Muscle of leg (tissue), 11 donors: ENCODE results near the gene RBM3. TPM values are rescaled to one million over a fixed set of nuclear protein-coding genes. Genes with fewer than 3 reads are reported as not detected.
"Not testable (repeated sequence)": the region's sequence is repeated elsewhere in the genome, so short reads cannot be mapped to it uniquely, and the experiment has no call there.

Experiments
- DNase-seq: peaks from one replicate; pipeline ENCODE4 v3.0.0; 2013
- H3K27ac ChIP-seq: one replicate; pipeline ENCODE4 v1.5.1; 2013; ENCODE audit warnings: mild to moderate bottlenecking, low read length, control low read depth
- H3K27me3 ChIP-seq: one replicate; pipeline ENCODE4 v1.6.1; 2013; ENCODE audit warnings: low read length; ENCODE audit not compliant: control insufficient read depth, insufficient read depth
- H3K36me3 ChIP-seq: one replicate; pipeline ENCODE4 v1.6.1; 2013; ENCODE audit warnings: low read length; ENCODE audit not compliant: control insufficient read depth, insufficient read depth
- H3K4me1 ChIP-seq: one replicate; pipeline ENCODE4 v1.6.1; 2013; ENCODE audit warnings: low read length; ENCODE audit not compliant: control insufficient read depth, insufficient read depth
- H3K4me3 ChIP-seq: one replicate; pipeline ENCODE4 v1.5.1; 2013; ENCODE audit warnings: low read length, control low read depth
- H3K9me3 ChIP-seq: replicated peaks from 2 replicates; pipeline ENCODE4 v1.6.1; 2013; ENCODE audit warnings: low read depth, low read length; ENCODE audit not compliant: control insufficient read depth
- WGBS: methylation state at CpG from one replicate; pipeline ENCODE4 v1.1.5; 2013; ENCODE audit warnings: missing lambda C conversion rate; ENCODE audit not compliant: insufficient coverage; 5-methylcytosine and 5-hydroxymethylcytosine counted together
- polyA plus RNA-seq, 8 donors: library from polyadenylated mRNA; unstranded; fragments of 120-200 nt; gene quantifications; one replicate each; pipeline versions ENCODE4 v1.2.1 to v1.2.3, GENCODE V29; 2013; ENCODE audit warnings: inconsistent platforms in 1 of 8, low replicate concordance in 1 of 8; ENCODE audit not compliant: insufficient read length in 8 of 8, insufficient read depth in 1 of 8
- total RNA-seq: library from RNA; stranded (reverse); fragments of 120-200 nt; gene quantifications from one replicate; pipeline ENCODE4 v1.2.4, GENCODE V29; 2013

The RBM3 gene
- total and polyA plus RNA-seq, 9 donors, result 232 to 414 (median 365) TPM

DNA sequence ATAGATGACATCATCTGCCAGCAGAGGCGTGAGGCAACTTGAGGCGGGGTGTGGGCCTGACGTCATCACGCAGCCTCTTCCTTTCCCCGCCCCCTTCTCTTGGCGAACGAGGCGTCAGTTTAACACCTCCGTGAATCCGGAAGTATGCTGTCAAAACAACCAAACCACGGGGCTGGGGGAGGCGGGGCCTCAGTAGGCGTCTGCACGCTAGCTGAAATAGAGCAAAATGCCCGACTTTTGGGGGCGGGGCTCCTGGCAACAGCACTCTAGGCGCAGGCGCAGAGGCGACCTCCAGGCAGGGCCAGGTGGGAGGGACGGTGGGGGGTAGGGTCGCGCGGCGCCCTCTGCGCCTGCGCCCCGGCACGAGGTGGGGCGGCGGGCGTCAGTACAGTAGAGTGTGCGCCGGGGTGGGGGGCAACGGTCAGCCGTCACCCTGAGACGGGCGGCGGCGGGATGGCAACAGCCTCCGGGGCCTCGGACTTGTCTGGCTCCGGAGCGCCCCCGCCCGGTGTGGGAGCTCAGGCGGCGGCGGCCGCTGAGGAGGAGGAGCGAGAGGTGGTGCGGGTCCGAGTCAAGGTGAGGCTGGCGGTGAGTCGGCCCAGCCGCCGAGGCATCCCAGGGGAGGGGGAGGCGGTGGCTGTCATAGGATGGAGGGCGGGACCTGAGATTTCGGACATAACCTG, 34.8 kb upstream of the RBM3 start, which contains the start of gene TBC1D25:
Gene TBC1D25, plus strand, starts transcription at position 370 of the 683 bp plus-strand sequence. Its CDS starts 84 bp downstream, at position 454.
- Histone ChIP-seq H3K9me3 (peaks cover 2% of the 10 kb centered on the region), H3K27ac (peak within 1 kb of the TSS; percentile 89), H3K36me3 (peaks cover 5% of the 10 kb centered on the region), H3K27me3 (no peaks in the 10 kb centered on the region), H3K4me1 (peaks cover 5% of the 10 kb centered on the region), H3K4me3 (peak within 1 kb of the TSS; percentile 77)
- peak; percentile 98 for DNase-seq
- WGBS, result 36% methylated on average over 55 of the region's 59 CpGs

DNA sequence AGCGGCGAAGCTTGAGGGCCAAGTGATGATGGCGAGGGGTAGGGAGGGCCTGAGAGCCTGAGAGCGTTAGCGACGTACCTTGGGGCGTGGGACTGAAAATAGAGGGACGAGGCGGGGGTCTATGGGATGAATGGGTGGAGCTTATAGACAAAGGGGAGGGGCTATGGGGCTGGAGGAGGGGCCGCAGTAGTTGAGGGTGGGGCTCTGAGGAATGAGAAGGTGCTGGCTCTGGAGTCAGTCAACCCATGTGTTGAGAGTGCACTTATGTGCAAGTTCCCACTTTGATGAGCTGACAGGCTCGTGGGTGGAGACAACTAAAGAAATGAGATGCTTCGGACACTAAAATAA, 34.3 kb upstream of the RBM3 start:
- H3K27ac ChIP-seq, result peak overlapping the region; percentile 84
- H3K27me3 ChIP-seq, result no peaks in the 10 kb centered on the region
- WGBS, result 37% methylated on average over 12 of the region's 12 CpGs
- H3K9me3 ChIP-seq, result peaks cover 2% of the 10 kb centered on the region
- peaks cover 10% of the 10 kb centered on the region for H3K36me3 ChIP-seq
- H3K4me1 ChIP-seq, result peaks cover 5% of the 10 kb centered on the region
- DNase-seq, result no peak
- peak overlapping the region; percentile 77 for H3K4me3 ChIP-seq

DNA sequence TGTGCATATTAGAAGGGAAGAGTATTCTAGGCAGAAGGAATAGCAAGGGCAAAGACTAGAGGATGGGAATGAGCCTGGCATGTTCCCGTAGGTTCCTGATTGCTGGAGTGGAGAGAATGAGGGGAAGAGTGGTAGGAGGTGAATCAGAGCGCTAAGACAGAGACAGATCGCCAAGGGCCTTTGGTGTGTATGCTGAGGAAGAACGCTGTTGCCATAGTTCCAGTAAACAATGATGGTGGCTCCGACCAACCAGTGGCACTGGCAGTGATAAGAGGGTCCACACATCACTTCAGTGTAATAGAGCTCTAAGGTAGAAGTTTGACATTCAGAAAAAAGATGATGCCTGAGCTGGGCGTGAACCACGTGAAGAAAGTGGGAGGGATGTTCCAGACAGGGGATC, 33.8 kb upstream of the RBM3 start:
- H3K4me3 ChIP-seq, result no peak overlapping the region
- peaks cover 5% of the 10 kb centered on the region for H3K4me1 ChIP-seq
- no peak overlapping the region for H3K27ac ChIP-seq
- 80% methylated on average over 7 of the region's 7 CpGs for WGBS
- peaks cover 2% of the 10 kb centered on the region for H3K9me3 ChIP-seq
- DNase-seq, result no peak
- peaks cover 11% of the 10 kb centered on the region for H3K36me3 ChIP-seq
- H3K27me3 ChIP-seq, result no peaks in the 10 kb centered on the region

DNA sequence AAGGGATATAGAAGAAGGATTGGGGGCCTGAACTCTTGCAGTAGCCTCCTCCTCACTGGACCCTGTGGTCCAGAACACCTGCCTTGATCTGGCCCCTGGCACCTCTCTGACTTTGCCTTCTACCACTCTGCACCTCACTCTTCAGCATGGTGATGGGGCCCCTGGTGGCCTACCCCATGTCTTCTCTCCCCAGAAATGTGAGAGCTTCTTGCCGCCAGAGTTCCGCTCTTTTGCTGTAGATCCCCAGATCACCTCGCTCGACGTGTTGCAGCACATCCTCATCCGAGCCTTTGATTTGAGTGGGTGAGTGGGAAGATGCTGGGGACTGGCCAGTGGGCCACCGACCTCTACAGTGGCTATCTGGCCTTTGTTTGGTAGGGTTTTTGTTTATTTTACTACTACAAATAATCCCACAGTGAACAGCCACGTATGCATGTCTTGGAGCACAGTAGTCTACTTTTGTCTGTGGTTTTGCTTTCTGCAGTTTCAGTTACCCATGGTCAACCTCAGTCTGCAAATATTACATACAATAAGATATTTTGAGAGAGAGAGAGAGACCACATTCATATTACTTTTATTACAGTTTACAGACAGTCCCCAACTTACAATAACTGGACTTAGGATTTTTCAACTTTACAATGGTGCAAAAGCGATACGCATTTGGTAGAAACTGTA, 33.0 kb upstream of the RBM3 start:
- Histone ChIP-seq H3K36me3 (peaks cover 11% of the 10 kb centered on the region), H3K4me3 (no peak overlapping the region), H3K9me3 (peaks cover 2% of the 10 kb centered on the region), H3K4me1 (peaks cover 5% of the 10 kb centered on the region), H3K27ac (no peak overlapping the region), H3K27me3 (no peaks in the 10 kb centered on the region)
- WGBS, result no CpG with 5 or more reads among the region's 10 CpGs
- no peak for DNase-seq

DNA sequence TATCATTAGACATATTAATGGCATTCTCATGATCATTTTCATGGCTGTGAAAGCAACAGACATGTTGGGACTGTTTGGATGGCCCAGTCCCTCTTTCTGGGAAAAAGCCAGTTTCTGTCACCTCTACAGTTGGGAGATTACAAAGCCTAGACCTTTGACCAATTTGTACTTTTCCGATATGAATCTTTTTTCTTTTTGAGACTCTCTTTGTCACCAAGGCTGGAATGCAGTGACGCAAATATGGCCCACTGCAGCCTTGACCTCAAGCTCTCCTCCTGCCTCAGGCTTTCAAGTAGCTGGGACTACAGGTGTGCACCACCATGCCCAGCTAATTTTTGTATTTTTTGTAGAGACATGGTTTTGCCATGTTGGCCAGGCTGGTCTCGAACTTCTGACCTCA, 25.4 kb upstream of the RBM3 start:
- no peaks in the 10 kb centered on the region for H3K27me3 ChIP-seq
- no peak for DNase-seq
- peaks cover 11% of the 10 kb centered on the region for H3K36me3 ChIP-seq
- no peak overlapping the region for H3K27ac ChIP-seq
- no peaks in the 10 kb centered on the region for H3K9me3 ChIP-seq
- no peak overlapping the region for H3K4me3 ChIP-seq
- H3K4me1 ChIP-seq, result no peaks in the 10 kb centered on the region
- 75% methylated on average over 1 of the region's 3 CpGs for WGBS

DNA sequence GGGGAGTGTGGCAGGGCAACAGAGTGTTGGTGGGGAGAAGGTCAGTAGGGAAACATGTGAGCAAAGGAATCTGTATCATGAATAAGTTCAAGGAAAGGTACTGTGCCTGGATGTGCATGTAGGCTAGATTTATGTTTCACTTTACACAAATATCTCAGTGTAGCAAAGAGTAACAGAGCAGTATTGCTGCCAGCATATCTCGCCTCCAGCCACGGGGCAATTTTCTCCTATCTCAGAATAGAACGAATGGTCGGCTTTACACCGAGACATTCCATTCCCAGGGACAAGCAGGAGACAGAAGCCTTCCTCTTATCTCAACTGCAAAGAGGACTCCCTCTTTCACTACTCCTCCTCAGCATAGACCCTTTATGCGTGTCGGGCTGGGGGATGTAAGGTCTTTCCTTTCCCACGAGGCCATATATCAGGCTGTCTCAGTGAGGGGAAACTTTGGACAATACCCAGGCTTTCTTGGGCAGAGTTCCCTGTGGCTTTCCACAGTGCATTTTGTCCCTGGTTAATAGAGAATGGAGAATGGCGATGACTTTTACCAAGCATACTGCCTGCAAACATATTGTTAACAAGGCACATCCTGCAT, 18.5 kb upstream of the RBM3 start:
- 73% methylated on average over 3 of the region's 9 CpGs for WGBS

DNA sequence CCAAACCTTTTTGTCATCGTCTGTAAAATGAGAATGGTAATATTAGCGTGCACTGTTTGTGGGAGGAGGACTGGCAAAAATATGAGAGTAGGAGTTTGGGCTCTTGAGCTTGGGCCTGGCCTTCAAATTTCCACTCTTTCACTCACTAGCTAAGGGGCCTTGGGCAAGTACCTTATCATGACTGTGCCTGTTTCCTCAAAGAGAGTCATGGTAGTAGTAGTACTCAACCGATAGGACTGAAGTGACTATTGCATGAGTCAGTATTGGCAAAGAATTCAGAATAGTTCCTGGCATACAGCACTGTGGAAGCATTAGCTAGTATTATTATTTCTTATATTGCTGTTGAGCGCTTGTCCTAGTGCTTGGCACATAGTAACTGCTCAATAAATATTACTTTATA, 16.0 kb upstream of the RBM3 start:
- no CpG with 5 or more reads among the region's 4 CpGs for WGBS
- Histone ChIP-seq H3K27me3 (no peaks in the 10 kb centered on the region), H3K27ac (no peak overlapping the region), H3K9me3 (no peaks in the 10 kb centered on the region), H3K4me1 (no peaks in the 10 kb centered on the region), H3K4me3 (no peak overlapping the region), H3K36me3 (peaks cover 45% of the 10 kb centered on the region)
- no peak for DNase-seq

More for the DNA sequence above, 18.5 kb upstream of the RBM3 start:
- H3K4me3 ChIP-seq, H3K4me1 ChIP-seq, H3K27me3 ChIP-seq, H3K9me3 ChIP-seq, H3K27ac ChIP-seq, DNase-seq: not testable (repeated sequence)
- peaks cover 30% of the 10 kb centered on the region for H3K36me3 ChIP-seq

DNA sequence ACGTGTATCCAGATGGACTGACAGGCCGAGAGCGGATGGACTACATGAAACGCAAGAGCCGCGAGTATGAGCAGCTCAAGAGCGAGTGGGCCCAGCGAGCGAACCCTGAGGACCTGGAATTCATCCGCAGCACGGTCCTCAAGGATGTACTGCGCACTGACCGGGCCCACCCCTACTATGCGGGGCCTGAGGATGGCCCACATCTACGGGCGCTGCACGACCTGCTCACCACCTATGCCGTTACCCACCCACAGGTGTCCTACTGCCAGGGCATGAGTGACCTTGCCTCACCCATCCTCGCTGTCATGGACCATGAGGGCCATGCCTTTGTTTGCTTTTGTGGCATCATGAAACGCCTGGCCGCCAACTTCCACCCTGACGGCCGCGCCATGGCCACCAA, 14.6 kb upstream of the RBM3 start:
- H3K27me3 ChIP-seq, result no peaks in the 10 kb centered on the region
- no peaks in the 10 kb centered on the region for H3K9me3 ChIP-seq
- DNase-seq, result no peak
- peaks cover 51% of the 10 kb centered on the region for H3K36me3 ChIP-seq
- no peak overlapping the region for H3K27ac ChIP-seq
- H3K4me3 ChIP-seq, result no peak overlapping the region
- no peaks in the 10 kb centered on the region for H3K4me1 ChIP-seq
- WGBS, result 93% methylated on average over 21 of the region's 24 CpGs

DNA sequence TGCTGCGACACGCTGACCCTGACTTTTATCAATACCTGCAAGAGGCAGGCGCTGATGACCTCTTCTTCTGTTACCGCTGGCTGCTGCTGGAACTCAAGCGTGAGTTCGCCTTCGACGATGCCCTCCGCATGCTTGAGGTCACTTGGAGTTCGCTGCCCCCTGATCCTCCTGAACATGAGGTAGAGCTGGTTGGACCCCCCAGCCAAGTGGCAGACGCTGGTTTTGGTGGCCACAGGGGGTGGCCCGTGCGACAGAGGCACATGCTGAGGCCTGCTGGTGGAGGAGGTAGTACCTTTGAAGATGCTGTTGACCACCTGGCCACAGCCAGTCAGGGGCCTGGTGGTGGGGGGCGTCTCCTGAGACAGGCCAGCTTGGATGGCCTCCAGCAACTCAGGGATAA, 14.2 kb upstream of the RBM3 start:
- H3K4me3 ChIP-seq, result no peak overlapping the region
- H3K9me3 ChIP-seq, result no peaks in the 10 kb centered on the region
- no peaks in the 10 kb centered on the region for H3K27me3 ChIP-seq
- no peaks in the 10 kb centered on the region for H3K4me1 ChIP-seq
- no peak overlapping the region for H3K27ac ChIP-seq
- peaks cover 48% of the 10 kb centered on the region for H3K36me3 ChIP-seq
- no peak for DNase-seq
- WGBS, result 87% methylated on average over 14 of the region's 14 CpGs

DNA sequence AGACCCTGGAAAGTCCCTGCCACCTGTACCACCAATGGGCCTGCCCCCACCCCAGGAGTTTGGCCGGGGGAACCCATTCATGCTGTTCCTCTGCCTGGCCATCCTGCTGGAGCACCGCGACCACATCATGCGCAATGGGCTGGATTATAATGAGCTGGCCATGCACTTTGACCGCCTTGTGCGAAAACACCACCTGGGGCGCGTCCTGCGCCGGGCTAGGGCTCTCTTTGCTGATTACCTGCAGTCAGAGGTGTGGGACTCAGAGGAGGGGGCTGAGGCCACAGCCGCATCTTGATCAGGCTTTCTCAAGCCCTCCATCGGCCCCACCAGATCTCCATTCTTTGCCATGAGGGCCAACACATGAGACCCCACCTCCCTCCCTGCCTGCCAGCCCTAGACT, 13.6 kb upstream of the RBM3 start:
- H3K4me3 ChIP-seq, result no peak overlapping the region
- no peaks in the 10 kb centered on the region for H3K27me3 ChIP-seq
- no peaks in the 10 kb centered on the region for H3K9me3 ChIP-seq
- 93% methylated on average over 8 of the region's 12 CpGs for WGBS
- DNase-seq, result no peak
- H3K36me3 ChIP-seq, result peaks cover 46% of the 10 kb centered on the region
- H3K27ac ChIP-seq, result no peak overlapping the region
- H3K4me1 ChIP-seq, result no peaks in the 10 kb centered on the region
